ENCODE measurements around the gene CXorf38.
"Not testable (repeated sequence)": the region's sequence is repeated elsewhere in the genome, so short reads cannot be mapped to it uniquely, and the experiment has no call there.

Gene CXorf38

GRCh38 chrX:40582811-40583210 is 64.5 kb downstream of the CXorf38 start:
- in situ Hi-C loops (cut with HindIII; ENCODE audit: low sequenced_read_pairs) = no loop called here
- no peak for TF ChIP-seq CTCF (IDR thresholded peaks at IDR 0.05; ENCODE audit: low read depth, low read length, missing control alignments)
- H3K4me3 ChIP-seq (ENCODE audit: low read depth, low read length) = no peak overlapping the region
- no peak for DNase-seq (ENCODE audit: low read depth)

GRCh38 chrX:40582178-40582577 is 65.2 kb downstream of the CXorf38 start:
- in situ Hi-C loops (cut with HindIII; ENCODE audit: low sequenced_read_pairs); DNase-seq (ENCODE audit: low read depth); H3K4me3 ChIP-seq (ENCODE audit: low read depth, low read length): not testable (repeated sequence)

- DNase-seq (ENCODE audit: low read depth) = no peak
- in situ Hi-C loops (cut with HindIII; ENCODE audit: low sequenced_read_pairs) = no loop called here
- peak overlapping the region; percentile 69 for H3K4me3 ChIP-seq (ENCODE audit: low read depth, low read length)
- no peak for TF ChIP-seq CTCF (IDR thresholded peaks at IDR 0.05; ENCODE audit: low read depth, low read length, missing control alignments)
Measured at GRCh38 chrX:40581336-40581920, 65.9 kb downstream of the CXorf38 start.

- peak within 1 kb of the TSS; percentile 69 for H3K4me3 ChIP-seq (ENCODE audit: low read depth, low read length)
- DNase-seq (ENCODE audit: low read depth) = peak; percentile 79
- TF ChIP-seq CTCF (IDR thresholded peaks at IDR 0.05; ENCODE audit: low read depth, low read length, missing control alignments) = no peak
- in situ Hi-C loops (cut with HindIII; ENCODE audit: low sequenced_read_pairs) = no loop called here
Measured at GRCh38 chrX:40580537-40581335, 66.6 kb downstream of the CXorf38 start, which contains the start of gene ATP6AP2. TSS of gene ATP6AP2 (plus strand) at chrX:40580970. CDS start at chrX:40581066, 96 bp downstream.

- no peak for TF ChIP-seq CTCF (IDR thresholded peaks at IDR 0.05; ENCODE audit: low read depth, low read length, missing control alignments)
- DNase-seq (ENCODE audit: low read depth) = no peak
- H3K4me3 ChIP-seq (ENCODE audit: low read depth, low read length) = peak overlapping the region; percentile 69
- in situ Hi-C loops (cut with HindIII; ENCODE audit: low sequenced_read_pairs) = no loop called here
Measured at GRCh38 chrX:40579900-40580536, 67.3 kb downstream of the CXorf38 start.

- in situ Hi-C loops (cut with HindIII; ENCODE audit: low sequenced_read_pairs) = no loop called here
- no peak for DNase-seq (ENCODE audit: low read depth)
- no peak for TF ChIP-seq CTCF (IDR thresholded peaks at IDR 0.05; ENCODE audit: low read depth, low read length, missing control alignments)
- no peak overlapping the region for H3K4me3 ChIP-seq (ENCODE audit: low read depth, low read length)
Measured at GRCh38 chrX:40579141-40579540, 68.2 kb downstream of the CXorf38 start.

All from astrocyte of the cerebellum (primary cell).